Anterior cingulate cortex (tissue), 58 donors: Measurements from ENCODE around the gene SMDT1.
"Not testable (repeated sequence)": the region's sequence is repeated elsewhere in the genome, so short reads cannot be mapped to it uniquely, and the experiment has no call there.

Experiments
- DNase-seq, 58 donors: peaks; one replicate each; lab custom pipeline; 2025; lab: John Stamatoyannopoulos, UW

SMDT1 gene

GRCh38 chr22:42101199-42101598 is 21.7 kb downstream of the SMDT1 start:
- no peak for DNase-seq

GRCh38 chr22:42104332-42104860 is 24.9 kb downstream of the SMDT1 start:
- DNase-seq, result not testable (repeated sequence)

GRCh38 chr22:42108848-42109247 is 29.3 kb downstream of the SMDT1 start:
- no peak for DNase-seq

GRCh38 chr22:42111798-42112197 is 32.3 kb downstream of the SMDT1 start:
- DNase-seq, result no peak

GRCh38 chr22:42112793-42113192 is 33.3 kb downstream of the SMDT1 start:
- not testable (repeated sequence) for DNase-seq

- DNase-seq, result no peak
Observed at GRCh38 chr22:42114721-42115120, 35.2 kb downstream of the SMDT1 start.

GRCh38 chr22:42115420-42115830 is 35.9 kb downstream of the SMDT1 start:
- DNase-seq, result not testable (repeated sequence)

GRCh38 chr22:42116848-42117424 is 37.4 kb downstream of the SMDT1 start:
- peak in 1 of 58 donors; percentile 9 for DNase-seq

- not testable (repeated sequence) for DNase-seq
Observed at GRCh38 chr22:42120231-42121021, 40.9 kb downstream of the SMDT1 start.

GRCh38 chr22:42123529-42123928 is 44.0 kb downstream of the SMDT1 start:
- not testable (repeated sequence) for DNase-seq

- no peak for DNase-seq
Observed at GRCh38 chr22:42127606-42128005, 48.1 kb downstream of the SMDT1 start.

- not testable (repeated sequence) for DNase-seq
Observed at GRCh38 chr22:42128007-42128406, 48.5 kb downstream of the SMDT1 start.

GRCh38 chr22:42128776-42129694 is 49.5 kb downstream of the SMDT1 start:
- peak in 2 of 58 donors; percentile 34 to 62 for DNase-seq

- not testable (repeated sequence) for DNase-seq
Observed at GRCh38 chr22:42130182-42130581, 50.7 kb downstream of the SMDT1 start.

GRCh38 chr22:42130639-42131431 is 51.3 kb downstream of the SMDT1 start, which contains the start of gene CYP2D6:
Gene CYP2D6, minus strand, starts transcription at chr22:42130810. Its CDS starts 19 bp downstream, at chr22:42130791.
- not testable (repeated sequence) for DNase-seq

GRCh38 chr22:42131562-42131961 is 52.1 kb downstream of the SMDT1 start:
- no peak for DNase-seq

GRCh38 chr22:42132457-42132856 is 53.0 kb downstream of the SMDT1 start:
- no peak for DNase-seq
